ENCODE data around the gene PKNOX2. TPM values are rescaled to one million over a fixed set of nuclear protein-coding genes. Genes with fewer than 3 reads are reported as not detected.

The PKNOX2 gene
- total RNA-seq, 1 donor from 2014 or later = not detected

GRCh38 chr11:125170510-125171031 lies 6.0 kb downstream of the PKNOX2 start:
- intact Hi-C loops (cut with micrococcal nuclease) = no loop called here

- intact Hi-C loops (cut with micrococcal nuclease) = no loop called here
Observed at GRCh38 chr11:125171974-125172373, 7.4 kb downstream of the PKNOX2 start.

GRCh38 chr11:125173027-125173426 lies 8.5 kb downstream of the PKNOX2 start:
- intact Hi-C loops (cut with micrococcal nuclease) = no loop called here

GRCh38 chr11:125173556-125173955 lies 9.0 kb downstream of the PKNOX2 start:
- intact Hi-C loops (cut with micrococcal nuclease) = no loop called here

GRCh38 chr11:125174057-125174456 lies 9.5 kb downstream of the PKNOX2 start:
- intact Hi-C loops (cut with micrococcal nuclease) = no loop called here

- intact Hi-C loops (cut with micrococcal nuclease) = no loop called here
Observed at GRCh38 chr11:125174686-125175085, 10.1 kb downstream of the PKNOX2 start.

- intact Hi-C loops (cut with micrococcal nuclease) = no loop called here
Observed at GRCh38 chr11:125175166-125175565, 10.6 kb downstream of the PKNOX2 start.

- intact Hi-C loops (cut with micrococcal nuclease) = no loop called here
Observed at GRCh38 chr11:125175896-125176575, 11.5 kb downstream of the PKNOX2 start.

GRCh38 chr11:125176866-125177265 lies 12.3 kb downstream of the PKNOX2 start:
- intact Hi-C loops (cut with micrococcal nuclease) = no loop called here

- intact Hi-C loops (cut with micrococcal nuclease) = no loop called here
Observed at GRCh38 chr11:125177543-125177942, 13.0 kb downstream of the PKNOX2 start.

GRCh38 chr11:125179346-125179745 lies 14.8 kb downstream of the PKNOX2 start:
- intact Hi-C loops (cut with micrococcal nuclease) = no loop called here

GRCh38 chr11:125179895-125180294 lies 15.3 kb downstream of the PKNOX2 start:
- intact Hi-C loops (cut with micrococcal nuclease) = no loop called here

- intact Hi-C loops (cut with micrococcal nuclease) = no loop called here
Observed at GRCh38 chr11:125180413-125181305, 16.1 kb downstream of the PKNOX2 start.

GRCh38 chr11:125182573-125182972 lies 18.0 kb downstream of the PKNOX2 start:
- intact Hi-C loops (cut with micrococcal nuclease) = no loop called here

- intact Hi-C loops (cut with micrococcal nuclease) = no loop called here
Observed at GRCh38 chr11:125183641-125184040, 19.1 kb downstream of the PKNOX2 start.

- intact Hi-C loops (cut with micrococcal nuclease) = no loop called here
Observed at GRCh38 chr11:125188021-125188420, 23.5 kb downstream of the PKNOX2 start.

- intact Hi-C loops (cut with micrococcal nuclease) = no loop called here
Observed at GRCh38 chr11:125190566-125190965, 26.0 kb downstream of the PKNOX2 start.

GRCh38 chr11:125192183-125192582 lies 27.6 kb downstream of the PKNOX2 start:
- intact Hi-C loops (cut with micrococcal nuclease) = no loop called here

GRCh38 chr11:125192717-125193415 lies 28.3 kb downstream of the PKNOX2 start:
- intact Hi-C loops (cut with micrococcal nuclease) = no loop called here

- intact Hi-C loops (cut with micrococcal nuclease) = no loop called here
Observed at GRCh38 chr11:125193416-125193726, 28.8 kb downstream of the PKNOX2 start.

GRCh38 chr11:125193841-125194240 lies 29.3 kb downstream of the PKNOX2 start:
- intact Hi-C loops (cut with micrococcal nuclease) = no loop called here

- intact Hi-C loops (cut with micrococcal nuclease) = no loop called here
Observed at GRCh38 chr11:125199915-125200314, 35.4 kb downstream of the PKNOX2 start.

Data from T-helper 1 cell treated with Interleukin-12 subunit alpha and Interleukin-12 subunit beta and Interleukin-4 antibody, amounts not matched to agents 30 ng/mL and 1 ng/mL, for 36 hours (primary cell).